Colonic mucosa (tissue), 4 donors: ENCODE measurements around the gene TCF12. TPM values are rescaled to one million over a fixed set of nuclear protein-coding genes. Genes with fewer than 3 reads are reported as not detected.

ENCODE experiments used
- DNase-seq: peaks from one replicate; pipeline ENCODE4 v3.0.0-alpha.2; 2020
- H3K27ac ChIP-seq: fragments of 200-600 bp; one replicate; pipeline ENCODE4 v1.8.0; 2021
- H3K27me3 ChIP-seq: fragments of 200-600 bp; one replicate; pipeline ENCODE4 v1.8.0; 2021
- H3K36me3 ChIP-seq: fragments of 200-600 bp; one replicate; pipeline ENCODE4 v1.8.0; 2021
- H3K4me1 ChIP-seq: fragments of 200-600 bp; one replicate; pipeline ENCODE4 v1.8.0; 2021; ENCODE audit warnings: mild to moderate bottlenecking
- H3K4me3 ChIP-seq: fragments of 200-600 bp; one replicate; pipeline ENCODE4 v1.8.0; 2021
- H3K9ac ChIP-seq, 2 donors: one replicate each; pipeline ENCODE4 v1.7.0; 2013; ENCODE audit warnings: control low read depth in 2 of 2, low read depth in 2 of 2, low read length in 2 of 2
- H3K9me3 ChIP-seq: fragments of 200-600 bp; one replicate; pipeline ENCODE4 v1.8.0; 2021
- CTCF ChIP-seq: fragments of 200-600 bp; IDR thresholded peaks from one replicate; pipeline ENCODE4 v1.8.0; 2022; ENCODE audit warnings: antibody characterized with exemption, mild to moderate bottlenecking
- intact Hi-C: fragments of 100-400 bp; cut with DNase I; formaldehyde crosslinking; loops from one replicate; pipeline ENCODE4 v1.14.1; 2022
- total RNA-seq, 2 donors: library from RNA; stranded (reverse); fragmentation: NEBNext Ultra II Directional in 1 of 2; extraction: Animal tissue kit (Norgen Biotek cat#: 25700) in 1 of 2; gene quantifications; one replicate each; pipeline ENCODE4 v1.2.1, GENCODE V29; 2021
- donor health status: healthy.
- donor health status: DM: no; HTN: no; CAD: no.
- donor health status: DM: no; HTN: no; CAD: no.

The TCF12 gene
- total RNA-seq, 2 donors from 2014 or later: 68.7 to 76.3 TPM

GRCh38 chr15:56879502-56879901 lies 38.9 kb upstream of the TCF12 start:
- Histone ChIP-seq H3K4me3 (no peak overlapping the region), H3K27ac (no peak overlapping the region), H3K27me3 (no peaks in the 10 kb centered on the region), H3K9me3 (no peaks in the 10 kb centered on the region), H3K4me1 (no peaks in the 10 kb centered on the region), H3K36me3 (no peaks in the 10 kb centered on the region), H3K9ac (no peak overlapping the region)
- no peak for DNase-seq
- intact Hi-C loops: no loop called here
- no peak for TF ChIP-seq CTCF

GRCh38 chr15:56883088-56883487 lies 35.4 kb upstream of the TCF12 start:
- no peak overlapping the region for H3K4me3 ChIP-seq
- no peaks in the 10 kb centered on the region for H3K9me3 ChIP-seq
- no peak for TF ChIP-seq CTCF
- H3K4me1 ChIP-seq: peaks cover 10% of the 10 kb centered on the region
- intact Hi-C loops: no loop called here
- H3K36me3 ChIP-seq: no peaks in the 10 kb centered on the region
- no peak overlapping the region for H3K9ac ChIP-seq
- no peak overlapping the region for H3K27ac ChIP-seq
- H3K27me3 ChIP-seq: no peaks in the 10 kb centered on the region
- DNase-seq: no peak

- Histone ChIP-seq H3K9me3 (no peaks in the 10 kb centered on the region), H3K27me3 (no peaks in the 10 kb centered on the region), H3K36me3 (no peaks in the 10 kb centered on the region), H3K4me3 (peak overlapping the region; percentile 50), H3K9ac (peak overlapping the region; percentile 70 to 93), H3K27ac (peak overlapping the region; percentile 91), H3K4me1 (peaks cover 10% of the 10 kb centered on the region)
- no peak for TF ChIP-seq CTCF
- intact Hi-C loops: no loop called here
- DNase-seq: peak; percentile 23
These were observed 32.0 kb upstream of the TCF12 start for GRCh38 chr15:56886363-56886931.

GRCh38 chr15:56886932-56887781 lies 31.3 kb upstream of the TCF12 start:
- peak; percentile 92 for DNase-seq
- Histone ChIP-seq H3K4me1 (peaks cover 10% of the 10 kb centered on the region), H3K27ac (peak overlapping the region; percentile 91), H3K4me3 (peak overlapping the region; percentile 50), H3K9ac (peak overlapping the region; percentile 74 to 93), H3K9me3 (no peaks in the 10 kb centered on the region), H3K36me3 (no peaks in the 10 kb centered on the region), H3K27me3 (no peaks in the 10 kb centered on the region)
- TF ChIP-seq CTCF: no peak
- intact Hi-C loops: no loop called here

- H3K4me1 ChIP-seq: peaks cover 10% of the 10 kb centered on the region
- H3K9me3 ChIP-seq: no peaks in the 10 kb centered on the region
- TF ChIP-seq CTCF: no peak
- H3K9ac ChIP-seq: peak overlapping the region; percentile 74 to 93
- H3K4me3 ChIP-seq: peak overlapping the region; percentile 50
- intact Hi-C loops: no loop called here
- no peaks in the 10 kb centered on the region for H3K36me3 ChIP-seq
- no peak for DNase-seq
- H3K27ac ChIP-seq: peak overlapping the region; percentile 91
- H3K27me3 ChIP-seq: no peaks in the 10 kb centered on the region
These were observed 30.5 kb upstream of the TCF12 start for GRCh38 chr15:56887782-56888438.
